ENCODE data around the gene CYBC1.
"Not testable (repeated sequence)": the region's sequence is repeated elsewhere in the genome, so short reads cannot be mapped to it uniquely, and the experiment has no call there.

CYBC1 gene

DNA sequence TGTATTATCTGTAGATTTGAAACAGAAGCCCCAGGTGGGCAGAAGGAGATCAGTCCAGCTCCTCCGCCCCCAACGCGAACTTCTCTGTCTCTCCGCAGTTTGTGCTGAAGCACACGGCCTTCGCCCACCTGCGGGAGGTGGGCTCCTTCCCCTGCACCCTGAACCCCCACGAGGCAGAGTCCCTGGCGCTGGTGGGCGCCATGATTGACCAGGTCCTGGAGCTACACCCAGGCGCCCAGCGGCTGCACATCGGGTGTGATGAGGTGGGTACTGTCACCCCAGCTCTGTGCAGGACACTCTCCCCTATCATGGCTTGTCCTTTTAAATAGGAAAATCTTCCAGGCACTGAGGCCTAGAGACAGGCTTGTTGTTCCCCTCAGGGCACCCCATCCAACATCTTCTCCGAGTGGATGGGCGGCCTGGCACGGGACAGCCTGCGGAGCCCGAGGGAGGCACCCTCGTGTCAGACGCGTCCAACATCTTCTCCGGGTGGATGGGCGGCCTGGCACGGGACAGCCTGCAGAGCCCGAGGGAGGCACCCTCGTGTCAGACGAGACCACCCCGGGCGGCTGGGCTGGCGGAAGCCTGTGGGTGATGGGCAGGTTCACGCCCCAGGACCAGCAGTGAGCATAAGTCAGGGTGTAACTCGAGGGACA, 16.9 kb downstream of the CYBC1 start:
- DNase-seq = no peak

DNA sequence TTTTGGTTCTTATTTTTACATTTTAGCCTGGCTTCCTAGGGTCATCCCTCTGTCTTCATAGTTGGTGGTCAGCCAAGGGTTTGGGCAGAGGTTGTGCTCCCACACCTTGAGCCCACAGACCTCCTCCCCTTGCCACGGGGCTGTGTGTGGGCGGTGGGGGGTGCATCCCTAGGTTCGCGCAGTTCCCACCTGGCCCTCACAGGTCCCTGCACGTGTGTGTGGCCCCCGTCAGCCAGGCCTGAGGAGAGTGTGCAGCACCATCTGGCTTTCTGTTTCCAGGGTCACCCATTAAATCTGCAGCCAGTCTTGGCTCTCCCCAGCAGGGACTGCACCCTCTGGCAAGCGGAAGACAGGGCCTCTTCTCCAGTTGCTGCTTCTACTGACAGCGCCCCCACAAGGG, 18.5 kb downstream of the CYBC1 start:
- DNase-seq = no peak

DNA sequence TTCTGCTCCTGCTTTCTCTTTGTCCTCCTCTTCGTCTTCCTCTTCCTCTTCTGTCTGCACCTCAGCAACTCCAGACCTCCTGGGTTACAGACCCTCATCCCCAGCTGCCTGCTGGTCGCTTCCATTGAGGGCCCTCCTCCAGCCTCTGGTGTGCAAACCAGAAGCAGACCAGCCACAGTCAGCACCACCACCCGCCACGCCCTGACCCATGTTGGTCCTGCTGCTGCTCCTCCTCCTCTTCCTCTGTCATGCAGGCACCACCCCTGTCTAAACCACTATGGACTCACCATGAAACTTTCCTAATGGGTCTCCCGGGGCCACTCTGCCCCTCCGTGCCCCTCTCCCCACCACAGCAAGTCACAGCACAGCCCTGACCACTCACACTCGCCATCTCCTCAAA, 20.7 kb downstream of the CYBC1 start:
- DNase-seq = no peak

DNA sequence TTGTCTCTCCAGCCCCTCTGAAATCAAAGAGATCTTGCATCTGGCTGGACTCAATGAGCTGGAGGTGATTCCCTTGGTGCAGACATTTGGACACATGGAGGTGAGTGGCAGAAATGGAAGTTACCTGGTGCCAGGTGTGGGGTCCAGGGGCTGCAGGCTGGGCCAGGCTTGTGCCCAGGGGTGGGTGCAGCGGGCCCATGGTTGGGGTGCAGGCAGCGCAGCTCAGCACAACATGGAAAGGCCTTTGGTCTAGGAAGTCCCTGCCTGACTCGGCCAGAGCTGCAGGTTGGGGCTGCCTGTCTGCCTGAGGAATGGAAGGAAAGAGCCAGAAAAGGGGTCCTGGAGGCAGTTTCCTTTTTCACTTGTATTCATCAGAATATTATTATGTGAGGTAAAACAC, 22.0 kb downstream of the CYBC1 start:
- no peak for DNase-seq

DNA sequence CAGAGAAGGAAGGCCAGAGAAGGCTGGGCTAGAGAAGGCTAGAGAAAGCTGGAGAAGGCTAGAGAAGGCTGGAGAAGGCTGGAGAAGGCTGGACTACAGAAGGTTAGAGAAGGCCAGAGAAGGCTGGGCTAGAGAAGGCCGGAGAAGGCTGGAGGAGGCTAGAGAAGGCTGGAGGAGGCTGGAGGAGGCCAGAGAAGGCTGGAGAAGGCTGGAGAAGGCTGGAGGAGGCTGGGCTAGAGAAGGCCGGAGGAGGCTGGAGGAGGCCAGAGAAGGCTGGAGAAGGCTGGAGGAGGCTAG, 25.7 kb downstream of the CYBC1 start:
- DNase-seq = no peak

DNA sequence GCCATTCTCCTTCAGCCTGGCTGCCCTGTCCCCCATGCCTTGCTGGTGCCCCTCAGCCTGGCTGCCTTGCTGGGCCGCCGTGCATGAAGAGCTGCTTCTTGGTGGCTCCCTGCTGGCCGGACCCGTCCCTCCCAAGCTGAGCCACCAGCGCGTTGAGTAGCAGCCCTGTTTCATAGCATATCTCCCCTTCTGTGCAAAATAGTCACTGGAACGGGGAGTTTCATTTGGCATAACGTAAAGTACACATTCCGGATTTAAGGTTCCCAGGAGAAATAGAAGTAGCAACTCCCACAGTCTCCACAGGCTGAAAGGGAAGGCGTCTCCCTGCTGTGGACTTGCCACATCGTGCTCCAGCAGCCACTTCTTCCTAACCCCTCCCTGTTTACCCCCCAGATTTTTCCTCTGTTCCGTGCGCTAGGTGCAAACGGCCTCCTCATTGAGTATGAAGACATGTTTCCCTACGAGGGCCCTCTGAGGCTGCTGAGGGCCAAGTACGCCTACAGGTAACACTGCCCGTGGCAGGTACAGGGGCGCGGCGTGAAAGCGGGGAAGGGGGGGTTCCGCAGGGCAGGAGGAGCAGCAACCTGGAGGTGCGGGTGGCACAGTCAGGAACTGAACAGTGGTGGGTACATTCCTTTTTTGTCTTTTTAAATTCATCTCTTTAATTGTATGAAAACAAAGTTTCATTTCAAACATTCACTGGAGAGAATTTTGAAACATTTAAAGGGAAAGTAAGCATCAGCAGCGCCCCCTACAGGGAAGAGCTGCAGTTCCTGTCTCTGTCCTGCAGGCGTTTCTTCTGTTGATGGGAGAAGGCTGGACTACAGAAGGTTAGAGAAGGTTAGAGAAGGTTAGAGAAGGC, 26.3 kb downstream of the CYBC1 start:
- DNase-seq = no peak

DNA sequence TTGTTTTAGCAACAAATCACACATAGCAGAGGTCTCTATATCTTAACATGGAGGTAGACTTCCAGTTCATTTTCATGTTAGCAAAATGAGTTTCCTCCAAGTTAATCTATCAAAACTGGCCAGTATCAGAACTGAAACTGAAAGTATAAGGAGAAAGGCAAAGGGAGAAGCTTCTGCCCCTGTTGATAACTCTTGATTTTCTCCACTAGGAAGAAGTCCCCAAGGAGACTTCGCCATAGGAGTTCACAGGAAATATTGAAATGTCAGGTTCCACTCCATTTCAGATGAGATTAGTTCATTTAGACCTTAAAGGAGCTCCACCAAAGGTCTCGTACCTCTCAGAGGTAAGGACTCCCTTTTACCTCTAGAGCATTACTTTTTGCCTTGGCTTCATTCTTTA, 31.0 kb downstream of the CYBC1 start:
- no peak for DNase-seq

DNA sequence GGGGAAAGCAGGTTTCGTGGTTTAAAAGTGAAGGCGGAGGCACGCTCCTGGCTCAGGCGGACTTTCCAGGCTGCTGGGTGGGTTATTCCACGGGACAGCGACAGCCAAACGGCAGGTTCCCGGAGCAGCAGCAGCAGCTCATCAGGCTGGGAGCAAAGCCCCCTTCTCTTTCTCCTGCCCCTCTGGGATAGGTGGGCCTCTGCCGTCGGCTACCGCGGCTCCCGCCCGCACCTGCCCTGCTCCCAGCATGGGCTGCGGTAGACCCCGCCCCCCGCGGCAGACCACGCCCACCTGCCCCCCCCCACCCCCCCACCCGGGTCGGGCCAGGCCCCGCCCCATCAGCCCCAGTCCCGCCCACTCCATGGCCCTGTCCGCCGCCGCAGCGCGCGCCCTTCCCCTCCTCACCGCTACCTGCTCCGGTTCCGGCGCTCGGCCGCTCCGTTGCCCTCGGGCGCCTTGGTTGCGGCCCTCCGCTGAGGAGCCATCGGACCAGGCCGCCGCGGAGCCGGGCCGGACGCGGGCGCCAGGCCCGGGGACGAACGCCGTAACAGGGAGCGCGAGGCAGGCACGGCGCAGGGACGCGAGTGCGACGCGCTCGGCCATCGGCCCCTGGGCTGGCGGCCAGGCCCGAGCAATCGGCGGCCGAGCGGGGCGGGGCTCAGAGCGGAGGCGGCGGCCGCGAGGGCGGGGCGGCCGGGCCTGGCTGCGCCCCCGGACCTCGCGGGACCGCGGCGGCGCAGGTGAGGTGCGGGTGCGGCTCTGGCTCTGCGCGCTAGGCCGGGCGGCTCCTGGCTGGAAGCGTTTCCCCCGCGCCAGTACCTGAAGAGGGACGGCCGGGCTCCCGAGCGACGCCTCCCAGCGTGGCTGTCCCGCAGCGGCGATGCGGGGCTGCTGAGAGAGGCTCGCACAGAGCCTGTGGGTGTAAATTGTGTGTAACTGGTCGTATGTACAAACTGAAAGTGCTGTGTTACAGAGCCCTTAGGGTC, 32.3 kb downstream of the CYBC1 start, which contains the start of the genes HEXD and OGFOD3:
TSS of gene HEXD (plus strand) at position 347 of the 986 bp plus-strand sequence. CDS start 1,453 bp downstream, outside the sequence.
TSS of gene OGFOD3 (minus strand) at position 586 of the 986 bp plus-strand sequence. CDS start at position 485, 101 bp downstream.
- DNase-seq = peak; percentile 78

DNA sequence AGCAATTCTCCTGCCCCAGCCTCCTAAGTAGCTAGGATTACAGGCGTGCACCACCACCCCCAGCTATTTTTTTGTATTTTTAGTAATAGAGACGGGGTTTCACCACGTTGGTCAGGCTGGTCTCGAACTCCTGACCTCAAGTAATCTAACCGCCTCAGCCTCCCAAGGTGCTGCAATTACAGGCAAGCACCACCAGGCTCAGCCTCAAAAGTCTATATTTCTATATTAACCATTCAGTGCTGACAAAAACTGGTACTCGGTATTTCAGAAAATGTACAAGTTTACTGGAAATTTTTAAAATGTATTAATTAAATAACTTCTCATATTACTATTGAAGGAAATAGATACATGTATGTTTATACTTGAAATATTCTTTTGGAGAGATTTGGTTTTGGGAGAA, 33.8 kb downstream of the CYBC1 start:
- DNase-seq = no peak

DNA sequence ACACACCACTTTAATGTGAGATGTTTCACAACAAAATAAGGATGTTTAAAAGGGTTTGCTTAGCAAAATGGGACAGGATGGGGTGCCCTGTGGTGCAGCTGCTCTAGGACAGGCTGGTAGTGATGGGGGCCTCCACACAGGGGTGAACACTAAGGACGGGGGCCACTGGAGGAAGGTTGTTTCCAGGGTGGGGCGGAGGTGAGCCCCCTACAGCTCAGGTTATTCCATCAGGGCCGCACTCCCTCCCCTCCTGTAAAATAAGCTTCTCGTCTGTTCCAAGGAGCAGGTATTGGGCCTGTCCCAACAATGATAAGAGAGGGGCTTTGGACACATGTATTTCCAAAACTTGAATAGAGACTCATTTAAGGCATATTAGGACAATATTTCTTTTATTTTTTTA, 34.3 kb downstream of the CYBC1 start:
- no peak for DNase-seq

DNA sequence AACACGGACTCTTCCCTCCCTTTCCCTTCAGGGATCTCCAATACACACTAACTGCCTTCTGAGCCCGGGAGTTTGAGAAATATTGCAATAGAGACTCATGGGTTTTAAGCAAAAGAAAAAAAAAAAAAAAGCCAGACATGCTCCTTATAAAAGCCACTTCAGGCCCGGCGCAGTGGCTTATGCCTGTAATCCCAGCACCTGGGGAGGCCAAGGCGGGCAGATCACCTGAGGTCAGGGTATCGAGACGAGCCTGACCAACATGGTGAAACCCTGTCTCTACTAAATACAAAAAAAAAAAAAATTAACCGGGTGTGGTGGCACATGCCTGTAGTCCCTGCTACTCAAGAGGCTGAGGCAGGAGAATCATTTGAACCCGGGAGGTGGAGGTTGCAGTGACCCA, 34.8 kb downstream of the CYBC1 start:
- DNase-seq = no peak

DNA sequence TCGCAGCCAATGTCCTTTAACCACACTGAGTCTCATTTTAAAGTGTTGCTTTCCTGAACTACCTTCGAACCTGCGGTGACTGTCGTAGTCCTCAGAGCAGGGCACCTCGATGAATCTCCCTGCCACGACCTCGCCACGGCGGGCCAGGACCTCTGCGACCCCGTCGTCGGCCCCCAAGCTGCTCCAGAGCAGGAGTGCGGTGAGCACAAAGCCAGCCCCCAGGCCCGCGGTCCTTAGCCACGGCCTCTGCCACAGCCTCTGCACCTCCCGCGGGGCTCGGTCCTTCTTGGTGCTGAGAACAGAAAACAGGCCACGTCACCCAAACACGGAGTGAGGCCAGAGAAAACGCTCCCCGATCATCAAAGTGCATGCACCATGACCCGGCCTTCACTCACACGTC, 35.2 kb downstream of the CYBC1 start:
- no peak for DNase-seq

DNA sequence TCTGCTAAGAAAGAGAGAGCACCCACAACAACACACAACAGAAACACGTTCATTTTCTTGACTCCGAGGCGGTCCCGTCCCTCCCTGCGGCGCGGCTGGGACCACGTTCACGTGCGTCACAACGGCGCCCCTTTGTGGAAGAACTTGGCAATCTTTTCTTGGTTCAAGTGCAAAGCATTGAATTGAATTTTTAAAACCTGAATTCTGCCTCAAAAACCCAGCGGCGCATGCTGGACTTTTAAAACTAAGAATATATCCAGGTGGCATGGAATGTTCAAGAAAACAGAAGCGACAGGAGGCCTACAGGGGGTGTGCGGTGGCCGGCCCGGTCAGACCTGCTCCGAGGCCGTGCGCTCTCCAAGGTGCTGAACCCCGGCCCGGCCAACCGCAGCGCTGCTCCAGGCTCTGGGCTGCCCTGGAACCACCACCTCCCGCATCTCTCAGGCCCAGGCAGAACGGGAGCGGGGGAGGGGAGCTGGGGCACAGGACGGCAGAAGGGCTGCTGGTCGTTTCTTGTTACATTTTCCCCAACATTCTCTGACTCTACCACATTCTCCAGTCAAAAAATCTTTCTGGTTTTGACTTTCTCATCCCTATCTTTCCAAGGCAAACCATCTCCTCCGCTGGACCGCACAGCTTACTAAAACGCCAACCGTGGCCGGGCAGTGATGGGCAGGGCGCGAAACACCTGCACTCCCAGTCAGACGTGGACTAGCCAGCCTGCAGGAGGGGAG, 35.8 kb downstream of the CYBC1 start:
- peak; percentile 63 for DNase-seq

DNA sequence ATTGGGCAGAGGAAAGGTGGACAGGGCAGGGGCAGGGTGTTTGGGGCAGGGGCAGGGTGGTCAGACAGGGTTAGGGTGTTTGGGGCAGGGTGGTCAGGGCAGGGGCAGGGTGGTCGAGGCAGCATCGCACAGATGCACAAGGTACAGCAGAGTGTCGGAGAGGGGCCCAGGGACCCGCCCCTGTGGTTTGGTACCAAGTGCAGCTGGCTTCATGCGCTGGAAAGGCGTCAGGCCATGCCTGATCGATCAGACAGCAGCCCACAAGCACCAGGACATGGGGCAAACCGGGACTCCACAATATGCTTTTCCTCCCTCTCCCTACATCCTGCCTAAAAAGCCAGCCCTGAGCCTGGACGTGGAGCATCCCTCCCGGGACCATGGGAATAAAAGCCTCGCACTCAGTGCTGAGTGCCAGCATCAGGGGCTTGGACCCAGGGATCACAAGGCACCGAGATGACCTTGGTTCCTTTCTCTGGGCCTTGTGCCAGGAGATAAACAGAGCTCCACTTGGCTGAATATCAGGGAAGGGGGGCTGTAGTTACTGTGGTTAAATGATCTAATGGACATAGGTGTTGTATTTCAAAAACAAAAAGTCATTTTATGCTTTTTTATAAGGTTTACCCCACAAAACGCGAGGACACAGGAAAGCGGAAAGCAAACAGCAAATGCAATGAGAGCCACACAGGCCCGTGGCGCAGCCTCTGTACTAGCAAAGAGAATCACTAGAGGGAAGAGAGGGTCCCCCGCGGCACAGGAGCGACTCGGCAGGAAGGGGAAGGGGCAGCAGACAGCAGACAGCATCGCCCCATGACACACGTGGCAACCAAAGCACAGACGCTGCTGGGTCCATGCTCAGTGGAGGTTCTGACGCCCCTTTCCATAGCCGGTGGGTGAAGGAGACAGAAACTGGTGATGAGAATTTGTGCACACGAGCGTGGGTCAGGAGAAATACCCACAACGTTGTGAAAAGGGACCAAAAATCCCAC, 37.7 kb downstream of the CYBC1 start:
- no peak for DNase-seq

DNA sequence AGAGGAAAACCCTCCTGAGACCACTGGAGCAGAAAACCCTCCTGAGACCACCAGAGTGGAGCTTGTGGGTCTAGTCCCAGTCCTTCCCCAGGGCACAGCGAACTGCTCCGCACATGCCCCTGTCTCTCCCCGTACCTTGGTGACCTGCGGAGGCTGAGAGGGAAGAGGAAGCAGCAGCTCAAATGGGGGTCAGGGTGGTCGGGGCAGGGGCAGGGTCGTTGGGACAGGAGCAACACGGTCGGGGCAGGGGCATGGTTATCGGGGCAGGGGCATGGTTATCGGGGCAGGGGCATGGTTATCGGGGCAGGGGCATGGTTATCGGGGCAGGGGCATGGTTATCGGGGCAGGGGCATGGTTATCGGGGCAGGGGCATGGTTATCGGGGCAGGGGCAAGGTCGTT, 38.5 kb downstream of the CYBC1 start:
- not testable (repeated sequence) for DNase-seq

DNA sequence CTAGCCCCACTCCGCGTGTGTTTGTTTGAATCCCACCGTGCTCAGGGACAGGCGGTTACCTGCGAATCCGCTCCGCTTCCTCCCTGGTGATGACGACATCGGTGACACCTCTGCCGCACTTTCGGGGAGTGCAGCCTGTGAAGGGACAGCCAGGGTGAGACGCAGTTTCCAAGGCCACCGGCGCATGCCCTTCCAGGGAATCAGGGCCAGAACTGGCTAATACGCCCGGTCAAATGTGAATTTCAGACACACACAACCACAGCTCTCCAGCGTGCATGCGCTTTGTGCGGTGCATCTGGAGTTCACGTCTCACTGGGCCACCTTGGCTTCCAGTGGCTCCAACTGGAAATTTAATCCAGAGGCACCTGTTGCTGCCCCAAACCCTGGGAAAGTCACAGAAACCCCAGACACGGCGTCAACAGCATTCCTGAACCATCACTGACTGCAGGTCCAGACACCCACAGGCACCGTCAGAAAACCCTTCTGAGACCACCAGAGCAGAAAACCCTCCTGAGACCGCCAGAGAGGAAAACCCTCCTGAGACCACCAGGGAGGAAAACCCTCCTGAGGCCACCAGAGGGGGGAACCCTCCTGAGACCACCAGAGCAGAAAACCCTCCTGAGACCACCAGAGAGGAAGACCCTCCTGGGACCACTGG, 39.0 kb downstream of the CYBC1 start:
- DNase-seq = no peak

DNA sequence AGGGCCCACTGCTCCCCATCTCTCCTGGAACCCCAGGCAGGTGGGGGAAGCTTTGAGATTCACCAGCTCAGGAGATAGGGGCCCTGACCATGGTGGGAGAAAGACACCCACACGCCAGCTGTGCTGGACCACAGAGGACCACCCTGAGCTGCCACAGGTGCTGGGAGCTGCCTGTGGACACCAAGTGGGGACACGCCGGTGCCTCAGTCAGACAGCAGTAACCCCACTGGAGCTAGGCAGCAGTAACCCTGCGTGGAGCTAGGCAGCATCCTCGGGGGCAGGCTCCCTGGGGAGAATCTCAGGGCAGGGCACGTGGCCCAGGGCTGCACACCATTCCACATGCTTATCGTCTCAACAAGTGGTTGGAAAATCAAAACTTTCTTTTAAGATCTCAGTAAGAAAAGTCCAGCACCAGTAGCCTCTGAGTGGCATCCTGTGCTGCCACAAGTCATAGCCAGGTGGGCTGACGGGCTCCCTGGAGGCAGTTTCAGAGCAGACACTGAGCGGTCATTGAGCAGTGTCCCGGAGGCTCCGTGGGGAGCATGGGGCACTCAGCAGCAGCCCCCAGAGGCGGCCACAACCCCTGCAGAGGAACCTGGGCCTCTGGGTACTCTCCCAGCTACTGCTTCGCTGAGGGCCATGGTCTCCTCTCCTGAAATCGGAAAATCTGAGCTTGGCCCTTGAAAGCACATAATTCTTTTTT, 40.4 kb downstream of the CYBC1 start:
- DNase-seq = no peak

DNA sequence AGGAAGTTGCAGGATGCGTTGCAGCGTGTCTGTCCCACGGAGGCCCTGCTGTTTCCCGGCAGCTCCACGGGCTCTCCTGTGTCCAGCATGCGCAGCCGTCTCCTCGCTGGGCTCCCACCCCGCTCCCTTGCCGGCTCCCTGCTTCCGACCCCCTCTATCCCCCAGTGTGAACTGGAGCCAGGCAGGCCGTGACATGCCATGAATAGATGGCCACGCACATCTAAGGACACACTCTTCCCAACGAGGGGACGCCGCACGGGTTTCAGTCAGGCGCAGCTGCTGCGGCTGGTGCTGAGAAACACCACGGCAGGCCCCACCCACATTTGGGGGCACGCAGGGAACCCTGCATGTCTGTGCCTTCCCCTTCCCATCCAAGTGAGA, 41.6 kb downstream of the CYBC1 start:
- DNase-seq = no peak

DNA sequence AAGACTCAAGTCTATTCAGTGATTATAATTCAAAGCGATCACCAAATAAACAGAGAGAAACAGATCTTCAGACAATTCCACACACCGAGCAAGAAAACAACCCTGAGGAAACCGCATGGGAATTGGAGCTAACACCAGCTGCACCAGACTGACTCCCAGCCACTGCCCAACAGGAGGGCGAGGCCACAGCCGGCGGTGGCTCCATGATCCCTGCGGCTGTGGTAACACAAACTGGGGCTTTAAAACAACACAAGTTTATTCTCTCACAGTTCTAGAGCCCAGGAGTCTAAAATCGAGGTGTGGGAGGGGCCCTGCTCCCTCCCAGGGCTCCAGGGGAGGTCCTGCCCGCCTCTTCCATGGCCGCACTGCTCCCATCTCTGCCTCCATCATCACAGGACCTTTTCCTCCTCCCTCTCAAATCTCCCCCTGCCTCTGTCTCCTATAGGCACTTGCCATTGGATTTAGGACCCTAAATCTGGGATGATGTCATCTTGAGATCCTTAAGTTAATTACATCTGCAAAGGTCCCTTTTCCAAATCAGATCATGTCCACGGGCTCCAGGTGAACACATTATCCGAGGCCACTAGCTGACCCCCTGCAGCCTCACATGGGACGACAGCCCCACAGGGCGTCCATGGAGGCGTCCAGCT, 42.1 kb downstream of the CYBC1 start:
- no peak for DNase-seq

DNA sequence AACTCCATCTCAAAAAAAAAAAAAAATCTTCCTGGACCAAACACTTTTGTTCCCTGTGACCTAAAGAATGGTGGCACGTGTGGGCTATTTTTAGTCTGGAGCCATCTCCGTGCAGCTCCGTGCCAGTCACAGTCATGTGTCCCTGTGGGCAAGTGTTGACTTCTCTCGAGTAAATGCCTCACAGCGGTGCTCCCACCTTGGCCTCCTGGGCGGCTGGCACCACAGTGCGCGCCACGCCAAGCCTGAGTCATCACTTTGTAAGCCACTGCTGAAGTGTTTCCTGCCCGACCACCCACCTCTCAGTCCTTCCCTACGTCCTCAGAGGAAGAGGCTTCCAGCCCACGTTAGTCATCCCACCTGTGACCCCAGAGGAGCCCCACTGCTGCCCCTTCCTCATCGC, 43.3 kb downstream of the CYBC1 start:
- no peak for DNase-seq
